Activated CD4-positive, alpha-beta memory T cell treated with anti-CD3 and anti-CD28 coated beads, Interleukin-2, amount 10 ng/mL, durations not matched to agents 7 days and 5 days (primary cell): ENCODE measurements around the gene HINT3. TPM values are rescaled to one million over a fixed set of nuclear protein-coding genes. Genes with fewer than 3 reads are reported as not detected.
"Not testable (repeated sequence)": the region's sequence is repeated elsewhere in the genome, so short reads cannot be mapped to it uniquely, and the experiment has no call there.

Source experiments
- CTCF ChIA-PET: fragments of 350-600 bp; sonication (Branson Sonifier 250); formaldehyde crosslinking; loops from one replicate; lab custom pipeline; 2021; ENCODE audit warnings: antibody characterized with exemption, inconsistent platforms; lab: Charles Lee
- POLR2A ChIA-PET: fragments of 350-600 bp; sonication (Branson Sonifier 250); formaldehyde crosslinking; loops from one replicate; lab custom pipeline; 2021; ENCODE audit warnings: antibody characterized with exemption; lab: Charles Lee
- DNase-seq: peaks from one replicate; pipeline ENCODE4 v3.0.0-alpha.2; 2020
- H3K27ac Mint-ChIP-seq: one replicate; pipeline ENCODE4 v1.8.0; 2021; ENCODE audit warnings: mild to moderate bottlenecking, mixed read lengths
- H3K27me3 Mint-ChIP-seq: one replicate; pipeline ENCODE4 v1.8.0; 2021; ENCODE audit warnings: mixed read lengths
- H3K36me3 Mint-ChIP-seq: one replicate; pipeline ENCODE4 v1.8.0; 2021; ENCODE audit warnings: low read depth, mixed read lengths
- H3K4me1 Mint-ChIP-seq: one replicate; pipeline ENCODE4 v1.8.0; 2021; ENCODE audit warnings: mixed read lengths
- H3K4me3 Mint-ChIP-seq: one replicate; pipeline ENCODE4 v1.8.0; 2021; ENCODE audit warnings: mild to moderate bottlenecking, mixed read lengths
- H3K9me3 Mint-ChIP-seq: one replicate; pipeline ENCODE4 v1.8.0; 2021; ENCODE audit warnings: mixed read lengths
- total RNA-seq, 2 experiments: library from RNA; stranded (reverse); gene quantifications; one replicate each; pipeline ENCODE4 v1.2.3, GENCODE V29; 2021

The HINT3 gene
- total RNA-seq, 2 experiments from 2014 or later = 11.0 to 11.7 TPM

- DNase-seq = no peak
- Mint-ChIP-seq H3K4me1 (peaks cover 55% of the 10 kb centered on the region), H3K9me3 (no peaks in the 10 kb centered on the region), H3K4me3 (no peak overlapping the region), H3K36me3 (peaks cover 71% of the 10 kb centered on the region), H3K27ac (peak overlapping the region; percentile 51), H3K27me3 (no peaks in the 10 kb centered on the region)
- CTCF ChIA-PET = interaction anchor here (1.0 to 1.6 kb wide), 5 partner anchors 13 to 136 kb away, joined by 3 to 5 read pairs (median 3); partner anchors contain the start of gene HINT3
- POLR2A ChIA-PET = interaction anchor here (1.8 to 4.1 kb wide), 2 partner anchors 13 to 133 kb away, joined by 5 to 28 read pairs; partner anchors contain the start of gene NCOA7
Observed at GRCh38 chr6:125923366-125923877, 33.1 kb upstream of the HINT3 start.

DNA sequence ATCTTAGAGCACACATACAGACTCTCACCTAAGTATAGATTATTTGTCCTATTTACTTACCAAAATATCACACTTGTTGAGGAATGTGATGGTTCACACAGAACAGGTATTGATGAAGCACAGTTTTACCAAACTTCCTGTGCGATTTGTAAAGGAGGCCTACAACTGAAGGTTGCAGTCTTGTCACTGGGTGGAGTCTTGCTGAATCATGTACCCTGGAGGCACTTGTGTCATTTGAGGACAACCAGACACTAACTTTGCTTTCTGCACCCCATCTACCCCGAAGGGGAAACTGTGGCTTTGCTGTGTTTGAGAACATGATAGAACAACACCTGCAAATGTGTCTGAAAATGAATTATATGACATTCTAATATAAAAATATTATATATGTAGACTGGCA lies 32.4 kb upstream of the HINT3 start:
- H3K9me3 Mint-ChIP-seq = no peaks in the 10 kb centered on the region
- peak; percentile 45 for DNase-seq
- POLR2A ChIA-PET = interaction anchor here (0.7 to 4.1 kb wide), 3 partner anchors 14 to 134 kb away, joined by 4 to 28 read pairs (median 5); partner anchors contain the start of genes HINT3 and NCOA7
- H3K4me1 Mint-ChIP-seq = peaks cover 48% of the 10 kb centered on the region
- CTCF ChIA-PET = interaction anchor here (0.6 to 1.6 kb wide), 5 partner anchors 18 to 134 kb away, joined by 3 to 7 read pairs (median 4); partner anchors contain the start of genes HINT3 and NCOA7
- H3K4me3 Mint-ChIP-seq = no peak overlapping the region
- peaks cover 70% of the 10 kb centered on the region for H3K36me3 Mint-ChIP-seq
- H3K27ac Mint-ChIP-seq = peak overlapping the region; percentile 58
- H3K27me3 Mint-ChIP-seq = no peaks in the 10 kb centered on the region

DNA sequence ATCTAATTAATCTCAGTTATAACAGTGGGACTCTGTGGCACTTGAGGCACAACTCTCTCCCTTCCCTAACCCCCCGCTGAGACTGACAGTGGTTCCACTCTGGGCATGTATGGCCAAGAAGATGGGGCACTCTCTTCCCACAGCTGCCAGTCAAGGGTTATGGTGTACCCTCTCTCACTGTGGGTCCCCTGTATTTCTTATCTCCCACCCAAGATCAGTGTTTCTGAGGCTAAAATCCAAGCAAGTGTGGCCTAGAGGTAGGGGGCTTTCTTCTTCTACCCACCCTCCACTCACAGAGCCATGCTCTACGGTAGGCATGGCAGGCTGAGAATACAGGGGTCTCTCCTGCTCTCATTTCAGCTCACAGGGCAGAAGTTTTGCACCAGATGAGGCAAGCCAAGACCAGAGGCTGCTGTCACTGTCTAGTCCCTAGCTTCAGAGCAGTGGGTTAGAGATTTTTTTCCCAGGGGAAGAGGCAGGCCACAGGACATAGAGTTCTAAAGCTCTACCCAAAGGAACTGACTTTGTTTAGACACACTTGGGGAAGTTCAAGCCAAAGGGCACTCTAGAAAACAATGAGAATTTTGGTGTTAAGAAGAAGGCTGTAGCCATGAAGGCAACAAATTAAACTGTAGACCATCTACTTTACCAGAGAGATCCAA lies 31.7 kb upstream of the HINT3 start:
- H3K27ac Mint-ChIP-seq = peak overlapping the region; percentile 58
- H3K9me3 Mint-ChIP-seq = no peaks in the 10 kb centered on the region
- H3K27me3 Mint-ChIP-seq = no peaks in the 10 kb centered on the region
- CTCF ChIA-PET = interaction anchor here (0.8 to 1.4 kb wide), 2 partner anchors 19 to 32 kb away, joined by 4 to 7 read pairs; partner anchors contain the start of gene HINT3
- peaks cover 44% of the 10 kb centered on the region for H3K4me1 Mint-ChIP-seq
- DNase-seq = no peak
- peaks cover 68% of the 10 kb centered on the region for H3K36me3 Mint-ChIP-seq
- POLR2A ChIA-PET = interaction anchor here (0.7 to 4.1 kb wide), 3 partner anchors 15 to 134 kb away, joined by 4 to 28 read pairs (median 5); partner anchors contain the start of genes HINT3 and NCOA7
- no peak overlapping the region for H3K4me3 Mint-ChIP-seq

DNA sequence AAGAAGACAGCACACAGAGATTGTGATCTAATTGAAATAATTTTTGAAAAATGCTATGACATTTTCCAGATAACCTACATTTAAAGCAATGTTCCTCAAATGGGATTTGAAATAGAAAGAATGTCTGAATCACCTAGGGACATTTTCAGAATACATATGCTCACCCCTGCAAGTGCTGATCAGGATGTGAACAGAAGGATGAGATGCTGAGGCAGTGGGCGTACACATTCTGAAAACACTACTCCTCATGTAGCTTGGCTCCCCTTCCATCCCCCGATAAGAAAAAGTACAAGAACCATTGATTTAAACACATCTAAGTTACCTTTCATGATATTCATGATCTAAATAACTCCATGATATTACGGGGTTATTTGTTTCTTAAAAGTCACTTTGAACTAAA lies 29.9 kb upstream of the HINT3 start:
- Mint-ChIP-seq H3K9me3 (no peaks in the 10 kb centered on the region), H3K36me3 (peaks cover 71% of the 10 kb centered on the region), H3K27ac (no peak overlapping the region), H3K4me1 (peaks cover 46% of the 10 kb centered on the region), H3K4me3 (no peak overlapping the region), H3K27me3 (no peaks in the 10 kb centered on the region)
- ChIA-PET CTCF (interaction anchor here (1.0 kb wide), 2 partner anchors 30 to 47 kb away, joined by 3 to 4 read pairs; partner anchors contain the start of gene HINT3), POLR2A (interaction anchor here (1.2 kb wide), 1 partner anchor 10 kb away, joined by 3 read pairs; no protein-coding TSS in a partner anchor)
- no peak for DNase-seq

DNA sequence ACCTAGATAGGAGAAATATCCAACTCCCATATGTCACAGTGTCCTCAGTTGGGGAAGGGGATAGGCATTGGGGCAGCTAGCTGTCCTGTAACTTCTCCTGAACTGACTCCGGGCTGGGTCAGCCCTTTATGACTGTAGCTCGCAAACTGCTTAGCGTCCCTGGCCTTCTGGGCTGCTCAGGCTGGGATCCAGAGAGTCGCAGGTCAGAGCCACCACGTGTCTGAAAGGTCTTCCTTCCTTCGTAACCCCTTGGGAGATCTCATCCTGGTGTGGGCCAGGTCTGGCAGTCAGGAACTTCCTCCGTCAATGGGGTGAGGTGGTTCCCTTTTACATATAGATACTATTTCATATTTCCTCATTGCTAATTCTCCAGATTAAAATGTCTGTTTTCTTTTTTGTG lies 28.8 kb upstream of the HINT3 start:
- peaks cover 48% of the 10 kb centered on the region for H3K4me1 Mint-ChIP-seq
- H3K9me3 Mint-ChIP-seq = no peaks in the 10 kb centered on the region
- H3K4me3 Mint-ChIP-seq = no peak overlapping the region
- peaks cover 67% of the 10 kb centered on the region for H3K36me3 Mint-ChIP-seq
- DNase-seq = no peak
- H3K27me3 Mint-ChIP-seq = no peaks in the 10 kb centered on the region
- ChIA-PET POLR2A (no interaction called here), CTCF (no interaction called here)
- H3K27ac Mint-ChIP-seq = no peak overlapping the region

DNA sequence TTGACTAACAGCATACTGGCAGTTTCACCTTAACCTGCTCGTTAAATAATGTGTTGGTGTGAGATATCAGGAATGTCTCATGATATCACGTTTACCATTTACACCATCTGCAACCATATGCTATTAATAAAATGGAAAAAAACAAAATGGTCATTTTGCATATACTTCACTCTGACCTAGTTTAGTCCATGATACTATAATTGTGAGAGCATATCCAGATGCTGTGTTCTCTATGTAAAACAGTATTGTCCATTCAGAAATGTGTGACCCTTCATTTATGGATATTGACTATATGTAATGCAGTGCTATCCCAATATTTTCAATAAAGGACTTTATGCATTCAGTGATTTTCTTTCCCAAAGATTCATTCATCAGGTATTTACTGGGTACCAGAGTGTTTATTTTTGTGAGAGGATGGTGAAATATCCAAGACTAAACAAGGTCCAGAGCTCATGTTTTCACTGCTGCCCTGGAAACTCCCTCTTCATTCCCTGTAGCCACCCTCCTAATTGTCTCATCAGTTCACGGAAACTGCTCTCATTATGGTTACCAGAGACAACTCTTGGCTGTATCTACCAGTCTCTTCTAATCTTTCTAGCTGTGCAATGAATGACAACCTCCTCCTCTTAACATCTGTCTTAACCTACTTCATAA lies 25.7 kb upstream of the HINT3 start:
- Mint-ChIP-seq H3K4me1 (peaks cover 23% of the 10 kb centered on the region), H3K4me3 (no peak overlapping the region), H3K9me3 (peaks cover 2% of the 10 kb centered on the region), H3K36me3 (peaks cover 46% of the 10 kb centered on the region), H3K27me3 (no peaks in the 10 kb centered on the region), H3K27ac (no peak overlapping the region)
- ChIA-PET POLR2A (no interaction called here), CTCF (no interaction called here)
- no peak for DNase-seq

DNA sequence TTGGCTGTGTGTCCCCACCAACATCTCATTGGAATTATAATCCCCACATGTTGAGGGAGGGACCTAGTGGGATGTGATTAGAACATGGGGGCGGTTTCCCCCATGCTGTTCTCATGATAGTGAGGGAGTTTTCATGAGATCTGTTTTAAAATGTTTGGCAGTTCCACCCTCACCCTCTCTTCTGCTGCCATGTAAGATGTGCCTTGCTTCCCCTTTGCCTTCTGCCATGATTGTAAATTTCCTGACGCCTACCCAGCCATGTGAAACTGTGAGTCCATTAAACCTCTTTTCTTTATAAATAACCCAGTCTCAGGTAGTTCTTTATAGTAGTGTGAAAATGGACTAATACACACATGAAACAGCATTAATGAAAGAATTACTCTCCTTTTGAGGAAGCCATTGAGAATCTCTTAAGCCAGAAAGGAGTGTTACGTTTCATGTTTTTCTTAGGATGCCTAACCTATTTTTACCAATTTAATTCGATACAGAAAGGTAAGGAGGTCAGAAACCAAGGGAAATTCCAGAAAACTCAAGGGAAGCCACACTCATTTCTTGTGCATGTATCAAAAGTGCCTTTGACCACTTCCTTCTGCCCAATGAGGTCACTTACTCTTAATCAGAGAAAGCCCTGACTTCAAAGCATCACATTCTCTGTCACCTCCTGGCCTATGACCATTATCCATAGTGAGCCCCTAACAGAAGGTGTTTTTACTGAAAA lies 24.7 kb upstream of the HINT3 start:
- peaks cover 20% of the 10 kb centered on the region for H3K4me1 Mint-ChIP-seq
- POLR2A ChIA-PET = interaction anchor here (0.8 to 1.1 kb wide), 2 partner anchors 13 to 53 kb away, joined by 3 to 5 read pairs; no protein-coding TSS in a partner anchor
- H3K27ac Mint-ChIP-seq = peak overlapping the region; percentile 4
- H3K27me3 Mint-ChIP-seq = no peaks in the 10 kb centered on the region
- CTCF ChIA-PET = interaction anchor here (1.0 to 1.5 kb wide), 3 partner anchors 22 to 140 kb away, joined by 3 to 11 read pairs (median 4); partner anchors contain the start of gene HINT3
- peaks cover 43% of the 10 kb centered on the region for H3K36me3 Mint-ChIP-seq
- peaks cover 2% of the 10 kb centered on the region for H3K9me3 Mint-ChIP-seq
- H3K4me3 Mint-ChIP-seq = no peak overlapping the region
- no peak for DNase-seq

- peaks cover 20% of the 10 kb centered on the region for H3K4me1 Mint-ChIP-seq
- H3K9me3 Mint-ChIP-seq = peaks cover 2% of the 10 kb centered on the region
- no peak overlapping the region for H3K4me3 Mint-ChIP-seq
- POLR2A ChIA-PET = interaction anchor here (0.8 to 1.1 kb wide), 2 partner anchors 13 to 54 kb away, joined by 3 to 5 read pairs; no protein-coding TSS in a partner anchor
- DNase-seq = no peak
- no peaks in the 10 kb centered on the region for H3K27me3 Mint-ChIP-seq
- H3K36me3 Mint-ChIP-seq = peaks cover 39% of the 10 kb centered on the region
- CTCF ChIA-PET = interaction anchor here (1.0 to 1.5 kb wide), 3 partner anchors 21 to 141 kb away, joined by 3 to 11 read pairs (median 4); partner anchors contain the start of gene HINT3
- no peak overlapping the region for H3K27ac Mint-ChIP-seq
Observed at GRCh38 chr6:125932451-125932795, 24.1 kb upstream of the HINT3 start.

DNA sequence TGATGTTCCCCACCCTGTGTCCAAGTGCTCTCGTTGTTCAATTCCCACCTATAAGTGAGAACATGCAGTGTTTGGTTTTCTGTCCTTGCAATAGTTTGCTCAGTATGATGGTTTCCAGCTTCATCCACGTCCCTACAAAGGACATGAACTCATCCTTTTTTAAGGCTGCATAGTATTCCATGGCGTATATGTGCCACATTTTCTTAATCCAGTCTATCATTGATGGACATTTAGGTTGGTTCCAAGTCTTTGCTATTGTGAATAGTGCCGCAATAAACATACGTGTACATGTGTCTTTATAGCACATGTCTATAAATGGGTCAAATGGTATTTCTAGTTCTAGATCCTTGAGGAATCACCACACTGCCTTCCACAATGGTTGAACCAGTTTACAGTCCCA lies 21.1 kb upstream of the HINT3 start:
- POLR2A ChIA-PET = interaction anchor here (1.4 kb wide), 1 partner anchor 145 kb away, joined by 4 read pairs; the partner anchor contains the start of gene NCOA7
- H3K4me3 Mint-ChIP-seq, DNase-seq, H3K27ac Mint-ChIP-seq, CTCF ChIA-PET, H3K27me3 Mint-ChIP-seq, H3K9me3 Mint-ChIP-seq: not testable (repeated sequence)
- H3K36me3 Mint-ChIP-seq = peaks cover 20% of the 10 kb centered on the region
- peaks cover 29% of the 10 kb centered on the region for H3K4me1 Mint-ChIP-seq

DNA sequence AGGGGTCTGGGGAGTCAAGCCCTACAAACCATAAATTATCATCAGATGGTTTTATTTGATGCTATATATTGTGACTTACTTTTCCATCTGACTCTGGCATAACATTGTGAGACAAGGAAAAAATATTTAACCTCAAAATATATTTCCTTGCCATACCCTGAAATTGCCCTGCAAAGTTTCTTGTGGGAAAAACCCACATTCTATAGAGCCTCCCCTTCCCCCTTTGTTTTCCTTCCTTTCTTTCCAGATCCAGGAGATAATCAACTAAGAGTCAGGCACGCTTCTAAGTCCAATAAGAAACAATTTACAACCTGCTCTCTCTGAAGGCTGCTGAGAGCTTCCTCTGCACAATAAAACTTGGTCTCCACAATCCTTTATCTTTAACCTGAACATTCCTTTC lies 17.5 kb upstream of the HINT3 start:
- H3K36me3 Mint-ChIP-seq = peaks cover 3% of the 10 kb centered on the region
- H3K9me3 Mint-ChIP-seq = peaks cover 2% of the 10 kb centered on the region
- ChIA-PET CTCF (interaction anchor here (1.0 to 2.2 kb wide), 3 partner anchors 17 to 33 kb away, joined by 3 to 10 read pairs (median 4); partner anchors contain the start of gene HINT3), POLR2A (no interaction called here)
- peaks cover 28% of the 10 kb centered on the region for H3K4me1 Mint-ChIP-seq
- DNase-seq = no peak
- no peak overlapping the region for H3K4me3 Mint-ChIP-seq
- H3K27me3 Mint-ChIP-seq = no peaks in the 10 kb centered on the region
- H3K27ac Mint-ChIP-seq = no peak overlapping the region

DNA sequence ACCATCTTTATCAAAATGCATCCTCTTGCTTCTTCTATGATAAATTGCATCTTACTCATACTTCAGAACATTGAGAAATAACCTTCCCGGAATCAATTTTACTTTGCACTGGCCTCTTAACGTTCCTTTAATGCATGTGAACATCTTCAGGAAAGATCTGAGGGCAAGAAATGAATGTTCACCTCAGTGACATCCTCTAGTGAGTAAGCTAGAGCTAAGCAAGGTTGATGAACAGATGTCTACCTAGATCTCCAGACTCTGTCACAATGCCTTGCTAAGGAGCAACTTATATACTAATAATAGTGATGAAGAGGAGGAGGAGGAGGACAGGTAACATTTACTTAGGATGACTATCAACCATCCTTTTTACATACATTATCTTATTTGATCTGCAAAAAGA lies 16.8 kb upstream of the HINT3 start:
- Mint-ChIP-seq H3K4me3 (no peak overlapping the region), H3K4me1 (peaks cover 31% of the 10 kb centered on the region), H3K27me3 (no peaks in the 10 kb centered on the region), H3K9me3 (peaks cover 2% of the 10 kb centered on the region), H3K27ac (no peak overlapping the region), H3K36me3 (no peaks in the 10 kb centered on the region)
- ChIA-PET CTCF (interaction anchor here (1.0 to 2.0 kb wide), 2 partner anchors 16 to 26 kb away, joined by 4 to 8 read pairs; partner anchors contain the start of gene HINT3), POLR2A (no interaction called here)
- DNase-seq = no peak
